Measurements from ENCODE around the gene SSTR3. TPM values are rescaled to one million over a fixed set of nuclear protein-coding genes. Genes with fewer than 3 reads are reported as not detected.
"Not testable (repeated sequence)": the region's sequence is repeated elsewhere in the genome, so short reads cannot be mapped to it uniquely, and the experiment has no call there.

The SSTR3 gene
- total RNA-seq, 2 experiments from 2014 or later = 10.1 to 11.3 TPM

- Mint-ChIP-seq H3K9me3 (no peaks in the 10 kb centered on the region), H3K4me3 (peak overlapping the region; percentile 100), H3K36me3 (peaks cover 81% of the 10 kb centered on the region), H3K27me3 (no peaks in the 10 kb centered on the region), H3K27ac (peak overlapping the region; percentile 100), H3K4me1 (peaks cover 69% of the 10 kb centered on the region)
- ATAC-seq (ENCODE audit: low read depth) = no peak
- no peak for DNase-seq
- POLR2A ChIA-PET = interaction anchor here (0.9 to 11.0 kb wide), 10 partner anchors 8 to 246 kb away, joined by 3 to 424 read pairs (median 7); partner anchors contain the start of gene IL2RB
These were observed 27.3 kb upstream of the SSTR3 start for GRCh38 chr22:37239336-37240239.

DNA sequence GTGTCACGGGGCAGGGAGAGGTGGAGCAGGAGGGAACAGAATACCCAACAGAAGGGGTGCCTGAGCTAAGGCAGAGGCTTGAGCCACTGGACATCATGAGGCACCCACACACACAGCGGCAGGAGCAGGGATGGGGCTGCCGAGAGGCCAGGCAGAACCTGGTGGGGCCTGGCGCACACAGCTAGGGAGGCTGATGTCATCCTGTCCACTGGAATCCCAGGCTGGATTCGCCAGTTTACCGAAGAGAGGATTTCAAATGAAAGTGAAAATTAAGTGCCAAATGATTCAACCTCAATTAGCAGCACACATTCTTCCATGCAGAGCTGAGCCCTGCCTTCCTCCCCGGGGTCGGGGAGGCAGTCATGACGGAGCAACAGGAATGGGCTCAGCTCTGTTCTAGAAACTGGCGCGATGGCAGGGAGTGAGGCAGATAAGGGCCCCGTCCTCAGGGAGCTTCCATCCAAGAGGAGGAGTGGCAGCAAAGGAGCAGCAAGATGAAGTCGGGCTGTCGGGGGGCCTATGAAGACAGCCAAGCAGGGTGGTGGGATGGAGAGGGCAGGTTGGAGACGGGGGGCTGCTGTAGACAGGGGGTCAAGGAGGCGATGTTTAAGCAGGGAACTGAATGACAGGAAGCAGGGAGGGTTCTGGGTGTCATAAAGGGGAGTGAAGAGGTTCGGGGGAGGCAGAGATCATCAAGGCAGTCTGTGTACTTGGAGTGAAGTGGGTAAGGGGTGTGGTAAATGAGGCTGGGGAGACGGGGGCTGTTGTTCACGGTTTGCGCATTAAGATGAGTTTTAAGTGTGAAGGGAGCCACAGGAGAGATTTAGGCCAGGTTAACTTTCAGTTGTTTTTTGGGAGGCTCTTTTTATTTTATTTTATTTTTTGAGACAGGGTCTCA lies 25.3 kb upstream of the SSTR3 start:
- POLR2A ChIA-PET = interaction anchor here (0.5 to 11.0 kb wide), 15 partner anchors 6 to 191 kb away, joined by 3 to 424 read pairs (median 5); partner anchors contain the start of gene IL2RB
- peaks cover 81% of the 10 kb centered on the region for H3K36me3 Mint-ChIP-seq
- H3K27ac Mint-ChIP-seq = peak overlapping the region; percentile 100
- ATAC-seq (ENCODE audit: low read depth) (no peak), DNase-seq (no peak)
- H3K9me3 Mint-ChIP-seq = no peaks in the 10 kb centered on the region
- H3K4me3 Mint-ChIP-seq = peak overlapping the region; percentile 100
- no peaks in the 10 kb centered on the region for H3K27me3 Mint-ChIP-seq
- H3K4me1 Mint-ChIP-seq = peaks cover 84% of the 10 kb centered on the region

DNA sequence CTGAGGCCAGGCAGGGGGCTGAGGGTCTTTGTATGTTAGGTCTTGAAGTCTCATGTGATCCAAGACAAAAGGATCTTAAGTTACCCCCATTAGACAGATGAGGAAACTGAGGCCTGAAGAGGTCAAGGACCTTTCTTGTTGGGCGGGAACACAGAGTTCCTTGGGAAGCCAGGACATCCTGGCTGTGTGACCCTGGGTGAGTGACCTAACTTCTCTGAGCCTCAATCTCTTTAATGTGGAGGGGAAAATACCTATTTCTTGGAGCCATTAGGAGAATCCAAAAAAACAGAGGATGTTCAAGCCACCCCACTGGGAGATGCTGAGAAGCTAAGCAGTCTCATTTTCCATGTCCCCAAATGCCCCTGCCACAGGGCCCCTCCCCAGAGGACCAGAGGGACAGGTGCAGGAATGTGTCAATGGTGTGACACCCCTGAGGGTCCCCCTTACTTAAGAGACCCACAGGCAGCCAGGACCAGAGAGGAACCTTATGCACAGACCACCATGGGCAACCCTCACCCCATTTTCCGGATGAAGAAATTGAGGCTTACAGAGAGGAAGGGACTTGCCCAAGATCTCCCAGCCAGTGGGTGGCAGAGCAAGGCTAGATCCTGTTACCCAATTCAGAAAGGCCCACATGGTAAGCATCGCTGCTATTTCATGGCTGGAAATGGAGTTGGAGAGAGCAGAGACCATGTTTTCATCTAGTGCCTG lies 23.8 kb upstream of the SSTR3 start:
- ATAC-seq (ENCODE audit: low read depth) (no peak), DNase-seq (no peak)
- no peaks in the 10 kb centered on the region for H3K27me3 Mint-ChIP-seq
- POLR2A ChIA-PET = interaction anchor here (11.0 kb wide), 1 partner anchor 15 kb away, joined by 327 read pairs; no protein-coding TSS in a partner anchor
- peaks cover 93% of the 10 kb centered on the region for H3K4me1 Mint-ChIP-seq
- peak overlapping the region; percentile 100 for H3K4me3 Mint-ChIP-seq
- H3K27ac Mint-ChIP-seq = peak overlapping the region; percentile 100
- H3K9me3 Mint-ChIP-seq = no peaks in the 10 kb centered on the region
- H3K36me3 Mint-ChIP-seq = peaks cover 76% of the 10 kb centered on the region

GRCh38 chr22:37234736-37235711 lies 22.7 kb upstream of the SSTR3 start:
- H3K36me3 Mint-ChIP-seq = peaks cover 69% of the 10 kb centered on the region
- H3K4me1 Mint-ChIP-seq = peaks cover 93% of the 10 kb centered on the region
- POLR2A ChIA-PET = interaction anchor here (2.5 to 7.6 kb wide), 2 partner anchors 7 to 12 kb away, joined by 11 to 424 read pairs; partner anchors contain the start of gene RAC2
- H3K9me3 Mint-ChIP-seq = no peaks in the 10 kb centered on the region
- H3K4me3 Mint-ChIP-seq = peak overlapping the region; percentile 100
- DNase-seq = peak; percentile 32
- no peak for ATAC-seq (ENCODE audit: low read depth)
- H3K27ac Mint-ChIP-seq = peak overlapping the region; percentile 100
- H3K27me3 Mint-ChIP-seq = no peaks in the 10 kb centered on the region

- POLR2A ChIA-PET = interaction anchor here (2.5 to 7.6 kb wide), 2 partner anchors 8 to 11 kb away, joined by 11 to 424 read pairs; partner anchors contain the start of gene RAC2
- no peaks in the 10 kb centered on the region for H3K27me3 Mint-ChIP-seq
- no peaks in the 10 kb centered on the region for H3K9me3 Mint-ChIP-seq
- ATAC-seq (ENCODE audit: low read depth) (no peak), DNase-seq (peak; percentile 49)
- H3K4me1 Mint-ChIP-seq = peaks cover 93% of the 10 kb centered on the region
- peak overlapping the region; percentile 100 for H3K4me3 Mint-ChIP-seq
- H3K36me3 Mint-ChIP-seq = peaks cover 72% of the 10 kb centered on the region
- peak overlapping the region; percentile 100 for H3K27ac Mint-ChIP-seq
These were observed 21.7 kb upstream of the SSTR3 start for GRCh38 chr22:37233751-37234631.

DNA sequence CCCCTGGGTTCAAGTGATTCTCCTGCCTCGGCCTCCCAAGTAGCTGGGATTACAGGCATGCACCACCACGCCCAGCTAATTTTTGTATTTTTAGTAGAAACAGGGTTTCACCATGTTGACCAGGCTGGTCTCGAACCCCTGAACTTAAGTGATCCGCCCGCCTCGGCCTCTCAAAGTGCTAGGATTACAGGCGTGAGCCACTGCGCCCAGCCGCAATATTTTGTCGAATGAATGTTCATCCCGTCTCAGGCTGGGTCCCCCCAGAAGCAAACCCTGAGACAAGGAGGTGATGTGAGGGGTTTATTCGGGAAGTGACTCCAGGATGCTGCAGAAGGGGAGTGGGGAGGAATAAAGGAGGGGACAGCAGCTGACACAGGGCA lies 21.1 kb upstream of the SSTR3 start:
- POLR2A ChIA-PET = interaction anchor here (2.5 to 7.6 kb wide), 2 partner anchors 8 to 11 kb away, joined by 11 to 424 read pairs; partner anchors contain the start of gene RAC2
- ATAC-seq (ENCODE audit: low read depth); H3K9me3 Mint-ChIP-seq; H3K27me3 Mint-ChIP-seq; DNase-seq: not testable (repeated sequence)
- H3K36me3 Mint-ChIP-seq = peaks cover 74% of the 10 kb centered on the region
- H3K4me3 Mint-ChIP-seq = peak overlapping the region; percentile 100
- peak overlapping the region; percentile 100 for H3K27ac Mint-ChIP-seq
- H3K4me1 Mint-ChIP-seq = peaks cover 93% of the 10 kb centered on the region

DNA sequence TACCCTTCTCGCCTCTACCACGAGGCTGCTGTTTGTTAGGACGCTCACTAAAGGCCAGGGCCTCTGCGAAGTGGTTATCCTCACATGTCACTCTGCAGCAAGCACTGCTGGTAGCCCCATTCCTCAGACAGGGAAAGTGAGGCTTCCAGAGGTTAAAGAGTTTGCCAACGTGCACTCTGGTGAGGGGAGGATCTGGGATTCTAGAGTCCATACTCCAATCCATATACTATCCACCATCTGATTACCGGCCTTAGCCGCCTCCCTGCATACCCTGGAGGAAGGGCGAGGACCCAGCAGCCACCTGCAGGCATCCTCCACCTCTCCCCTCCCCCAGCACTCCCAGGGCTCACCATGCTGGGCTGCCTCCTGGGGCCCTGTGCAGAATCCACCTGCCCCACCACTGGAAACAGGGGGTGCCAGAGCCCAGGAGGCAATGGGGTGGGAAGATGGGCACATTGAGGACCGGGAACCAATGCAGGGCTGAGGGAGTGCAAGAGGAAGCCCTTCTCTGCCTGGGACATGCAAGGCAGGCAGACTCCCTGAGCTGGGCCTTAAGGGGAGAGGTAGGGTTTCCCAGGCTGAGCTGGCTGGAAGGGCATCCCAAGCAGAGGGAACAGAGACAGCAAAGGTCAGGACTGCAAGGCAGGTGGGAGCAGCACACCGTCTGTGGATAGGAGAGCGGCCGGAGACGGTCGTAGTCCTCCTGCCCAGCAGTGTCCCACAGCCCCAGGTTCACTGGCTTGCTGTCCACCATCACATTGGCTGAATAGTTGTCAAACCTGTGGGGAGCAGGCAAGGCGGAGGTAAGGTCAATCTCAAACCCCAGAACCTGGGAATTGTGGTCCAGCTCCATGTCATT lies 20.1 kb upstream of the SSTR3 start:
- Mint-ChIP-seq H3K36me3 (peaks cover 69% of the 10 kb centered on the region), H3K4me1 (peaks cover 91% of the 10 kb centered on the region), H3K4me3 (peak overlapping the region; percentile 84), H3K27me3 (no peaks in the 10 kb centered on the region), H3K27ac (peak overlapping the region; percentile 99), H3K9me3 (no peaks in the 10 kb centered on the region)
- no peak for ATAC-seq (ENCODE audit: low read depth)
- POLR2A ChIA-PET = interaction anchor here (1.6 to 7.6 kb wide), 5 partner anchors 9 to 83 kb away, joined by 6 to 424 read pairs (median 12); partner anchors contain the start of genes IL2RB and RAC2
- peak; percentile 57 for DNase-seq

GRCh38 chr22:37231406-37232139 lies 19.3 kb upstream of the SSTR3 start:
- Mint-ChIP-seq H3K27ac (peak overlapping the region; percentile 99), H3K9me3 (no peaks in the 10 kb centered on the region), H3K36me3 (peaks cover 64% of the 10 kb centered on the region), H3K4me3 (peak overlapping the region; percentile 84), H3K27me3 (no peaks in the 10 kb centered on the region), H3K4me1 (peaks cover 85% of the 10 kb centered on the region)
- POLR2A ChIA-PET = interaction anchor here (1.3 to 7.6 kb wide), 6 partner anchors 9 to 82 kb away, joined by 4 to 424 read pairs (median 10); partner anchors contain the start of genes CYTH4, IL2RB and RAC2
- ATAC-seq (ENCODE audit: low read depth) (no peak), DNase-seq (peak; percentile 67)

DNA sequence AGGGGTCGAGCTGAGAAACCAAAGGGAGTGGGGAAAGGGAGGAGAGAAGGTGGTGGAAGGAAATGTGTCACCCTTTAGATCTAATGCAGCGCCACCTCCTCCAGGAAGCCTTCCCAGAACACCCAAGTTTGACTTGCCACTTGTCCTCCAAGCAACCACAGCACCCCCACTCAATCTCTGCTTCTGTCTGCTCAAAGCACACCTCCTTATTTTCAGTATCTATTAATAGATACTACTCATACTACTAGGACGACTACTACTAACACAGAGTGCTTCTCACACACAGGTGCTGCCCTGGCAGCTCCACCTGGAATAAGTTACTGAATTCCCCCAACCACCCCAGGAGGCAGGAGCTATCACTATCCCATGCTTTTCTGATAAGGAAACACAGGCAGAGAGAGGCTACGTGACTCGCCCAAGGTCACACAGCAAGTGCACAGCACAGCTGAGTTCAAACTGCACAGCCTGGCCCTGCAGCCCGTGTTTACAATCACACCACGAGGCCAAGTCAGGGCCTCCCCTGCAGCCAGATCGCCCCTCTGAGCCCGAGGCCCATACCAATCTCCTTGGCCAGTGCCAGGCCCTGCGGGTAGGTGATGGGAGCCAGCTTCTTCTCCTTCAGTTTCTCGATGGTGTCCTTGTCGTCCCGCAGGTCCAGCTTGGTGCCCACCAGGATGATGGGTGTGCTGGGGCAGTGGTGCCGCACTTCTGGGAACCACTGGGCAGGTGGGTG lies 18.6 kb upstream of the SSTR3 start:
- Mint-ChIP-seq H3K27ac (peak overlapping the region; percentile 99), H3K9me3 (no peaks in the 10 kb centered on the region), H3K4me1 (peaks cover 85% of the 10 kb centered on the region), H3K36me3 (peaks cover 64% of the 10 kb centered on the region), H3K27me3 (no peaks in the 10 kb centered on the region), H3K4me3 (peak overlapping the region; percentile 84)
- ATAC-seq (ENCODE audit: low read depth) (peak; percentile 20), DNase-seq (peak; percentile 68)
- POLR2A ChIA-PET = interaction anchor here (0.8 to 7.6 kb wide), 11 partner anchors 9 to 255 kb away, joined by 3 to 424 read pairs (median 9); partner anchors contain the start of genes CYTH4, IL2RB, MFNG and RAC2
